Lung (tissue), 12 donors: ENCODE results near the gene HSD3B1. TPM values are rescaled to one million over a fixed set of nuclear protein-coding genes. Genes with fewer than 3 reads are reported as not detected.
"Not testable (repeated sequence)": the region's sequence is repeated elsewhere in the genome, so short reads cannot be mapped to it uniquely, and the experiment has no call there.

Experiments used
- ATAC-seq: fragments of 200-7000 bp; cut with Tn5 transposase; one replicate; pipeline ENCODE4 v1.9.1; 2020; ENCODE audit warnings: moderate number of reproducible peaks; ENCODE audit not compliant: insufficient read depth, low FRiP score
- DNase-seq, 3 donors: peaks; one replicate each; pipeline ENCODE4 v3.0.0-alpha.2; 2013 to 2017
- H3K27ac ChIP-seq, 2 donors: one replicate each; pipeline ENCODE4 v1.5.1; 2013; ENCODE audit warnings: mild to moderate bottlenecking in 2 of 2, moderate library complexity in 2 of 2, control low read depth in 1 of 2, inconsistent platforms in 1 of 2, low read depth in 1 of 2, low read length in 1 of 2
- H3K27me3 ChIP-seq, 3 donors: one replicate each; pipeline ENCODE4 v1.5.1; 2013; ENCODE audit warnings: low read length in 2 of 3; ENCODE audit not compliant: control insufficient read depth in 3 of 3, insufficient read depth in 3 of 3
- H3K36me3 ChIP-seq, 4 donors: one replicate each; pipeline ENCODE4 v1.5.1; 2013; ENCODE audit warnings: low read length in 4 of 4, mild to moderate bottlenecking in 1 of 4, moderate library complexity in 1 of 4; ENCODE audit not compliant: control insufficient read depth in 4 of 4, insufficient read depth in 4 of 4
- H3K4me1 ChIP-seq, 5 donors: one replicate each; pipeline ENCODE4 v1.5.1; 2013; ENCODE audit warnings: low read length in 5 of 5, mild to moderate bottlenecking in 2 of 5, moderate library complexity in 1 of 5; ENCODE audit not compliant: control insufficient read depth in 5 of 5, insufficient read depth in 5 of 5
- H3K4me3 ChIP-seq: one replicate; pipeline ENCODE4 v1.5.1; 2013; ENCODE audit warnings: mild to moderate bottlenecking, control low read depth, moderate library complexity
- H3K9ac ChIP-seq, 2 donors: one replicate each; pipeline ENCODE4 v1.5.1; 2013; ENCODE audit warnings: low read length in 2 of 2, control low read depth in 1 of 2; ENCODE audit not compliant: insufficient read depth in 1 of 2
- H3K9me3 ChIP-seq, 4 donors: one replicate each; pipeline ENCODE4 v1.5.1; 2013; ENCODE audit warnings: low read length in 3 of 4, mild to moderate bottlenecking in 1 of 4, moderate library complexity in 1 of 4; ENCODE audit not compliant: control insufficient read depth in 4 of 4, insufficient read depth in 3 of 4
- CTCF ChIP-seq: IDR thresholded peaks from 2 replicates; pipeline ENCODE4 v1.5.1; 2012; ENCODE audit warnings: mild to moderate bottlenecking; ENCODE audit errors: control extremely low read depth, extremely low read depth
- whole genome bisulfite sequencing, 2 donors: extraction: QIAGEN DNeasy Blood & Tissue Kit; methylation state at CpG; one replicate each; pipeline ENCODE4 v1.1.7; 2013; 5-methylcytosine and 5-hydroxymethylcytosine counted together
- polyA plus RNA-seq, 2 donors: library from polyadenylated mRNA; stranded (reverse); fragments of 200-250 nt; gene quantifications; one replicate each; pipeline ENCODE4 v1.2.1, GENCODE V29; 2013
- total RNA-seq, 2 donors: library from RNA; depleted of rRNA in 1 of 2; stranded (reverse); fragments of >200 nt in 1 of 2; gene quantifications; one replicate each; pipeline ENCODE4 v1.2.1, GENCODE V29; 2014 to 2021
- donor health status: control.
- donor health status: control.
- donor health status: Bipolar disorder and iron deficiency.
- donor health status: healthy.
- donor health status: DM: yes; HTN: yes; CAD: no.

HSD3B1 gene
- total and polyA plus RNA-seq, 4 donors, result not detected

- ATAC-seq, result no peak
- H3K27ac ChIP-seq, result no peak overlapping the region
- H3K36me3 ChIP-seq, result no peaks in the 10 kb centered on the region
- no peak for DNase-seq
- H3K9me3 ChIP-seq, result no peaks in the 10 kb centered on the region
- H3K9ac ChIP-seq, result no peak overlapping the region
- no peaks in the 10 kb centered on the region for H3K27me3 ChIP-seq
- no peak overlapping the region for H3K4me3 ChIP-seq
- no peak for TF ChIP-seq CTCF
- peaks cover 0 to 36% (median 18%) of the 10 kb centered on the region in 5 donors for H3K4me1 ChIP-seq
These were observed 44.2 kb downstream of the HSD3B1 start for GRCh38 chr1:119551218-119551617.

GRCh38 chr1:119552656-119553055, 45.6 kb downstream of the HSD3B1 start:
- not testable (repeated sequence) for H3K27me3 ChIP-seq, H3K9me3 ChIP-seq, H3K4me3 ChIP-seq, H3K9ac ChIP-seq, ATAC-seq, H3K27ac ChIP-seq, H3K36me3 ChIP-seq, DNase-seq
- WGBS, 2 donors, result 14 to 69% methylated on average over 1 of the region's 1 CpG
- peaks cover 0 to 39% (median 18%) of the 10 kb centered on the region in 5 donors for H3K4me1 ChIP-seq

- 77 to 87% methylated on average over 1 of the region's 1 CpG for WGBS, 2 donors
- not testable (repeated sequence) for H3K9ac ChIP-seq, H3K36me3 ChIP-seq, ATAC-seq, DNase-seq, H3K9me3 ChIP-seq, H3K27ac ChIP-seq, H3K27me3 ChIP-seq, H3K4me3 ChIP-seq
- H3K4me1 ChIP-seq, result peaks cover 0 to 45% (median 18%) of the 10 kb centered on the region in 5 donors
These were observed 46.5 kb downstream of the HSD3B1 start for GRCh38 chr1:119553302-119554071.

GRCh38 chr1:119554183-119554582, 47.2 kb downstream of the HSD3B1 start:
- ATAC-seq, result peak; percentile 43
- H3K9me3 ChIP-seq, result no peaks in the 10 kb centered on the region
- H3K4me3 ChIP-seq, result no peak overlapping the region
- no peak overlapping the region for H3K9ac ChIP-seq
- H3K27ac ChIP-seq, result peak overlapping the region in 1 of 2 donors; percentile 52
- peak; percentile 89 to 96 (median 95) for DNase-seq
- no peak for TF ChIP-seq CTCF
- H3K4me1 ChIP-seq, result peaks cover 0 to 45% (median 18%) of the 10 kb centered on the region in 5 donors
- no peaks in the 10 kb centered on the region for H3K27me3 ChIP-seq
- H3K36me3 ChIP-seq, result no peaks in the 10 kb centered on the region
